HG03095 (cell line): ENCODE measurements around the gene TMIE.
"Not testable (repeated sequence)": the region's sequence is repeated elsewhere in the genome, so short reads cannot be mapped to it uniquely, and the experiment has no call there.

ENCODE experiments used
- ATAC-seq: cut with Tn5 transposase; IDR thresholded peaks from one replicate; pipeline ENCODE4 v1.9.1; 2021; ENCODE audit warnings: moderate library complexity; ENCODE audit not compliant: unreplicated experiment

Gene TMIE

DNA sequence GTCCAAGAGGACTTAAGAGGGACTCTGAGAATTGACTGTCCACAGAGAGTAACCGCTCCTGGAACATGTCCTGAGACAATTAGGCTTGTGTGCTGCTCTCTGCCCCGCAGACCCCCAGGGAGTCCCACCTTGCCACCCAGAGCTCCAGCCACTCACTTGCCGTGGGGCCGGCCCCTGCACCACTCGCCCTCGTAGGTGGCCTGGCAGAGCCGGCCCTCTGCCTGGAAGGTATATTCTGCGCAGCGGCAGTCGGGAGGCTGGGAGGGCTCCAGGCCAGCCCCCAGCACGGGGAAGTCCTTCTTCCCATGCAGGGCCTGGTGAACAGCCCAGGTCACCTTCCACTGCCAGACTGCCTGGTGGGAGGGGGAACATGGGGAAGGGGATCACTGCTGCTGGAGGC lies 18.2 kb upstream of the TMIE start:
- ATAC-seq: no peak

DNA sequence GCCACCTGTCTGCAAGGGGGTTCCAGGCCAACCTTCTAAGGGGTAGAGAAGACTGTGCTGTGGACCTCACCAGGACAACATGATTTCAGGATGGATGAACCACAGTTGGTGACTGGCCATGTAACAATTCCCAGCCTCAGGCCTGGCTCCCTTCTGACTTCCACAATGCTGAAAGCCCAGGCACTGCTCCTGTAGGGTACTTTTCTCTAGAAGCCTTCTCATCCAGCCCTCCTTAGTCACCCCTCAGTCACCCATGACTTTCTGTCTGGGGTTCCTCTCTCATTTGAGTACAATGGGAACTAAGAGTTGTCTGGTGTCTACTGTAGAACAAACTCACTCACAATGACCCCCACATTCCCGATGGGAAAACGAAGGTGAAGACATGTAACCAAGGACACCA lies 16.3 kb upstream of the TMIE start:
- ATAC-seq: no peak

DNA sequence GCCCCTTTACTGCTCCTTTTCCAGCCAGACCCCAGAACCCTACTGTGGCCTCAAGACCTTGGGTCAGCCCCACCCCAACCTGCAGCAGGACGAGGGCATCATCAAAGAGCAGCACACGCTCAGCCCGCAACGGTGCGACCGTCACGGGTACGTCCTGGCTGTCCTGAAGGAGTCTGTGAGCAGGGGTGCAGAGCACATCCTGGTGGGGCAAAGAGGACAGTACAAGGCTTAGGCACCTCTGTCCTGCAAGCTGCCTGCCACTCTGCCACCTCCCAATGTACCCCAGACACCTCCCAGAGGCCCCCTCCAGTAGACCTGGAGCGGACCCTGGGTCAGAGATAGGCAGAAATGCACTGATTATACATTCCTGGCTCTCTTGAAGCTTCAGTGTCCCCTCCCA lies 15.7 kb upstream of the TMIE start:
- ATAC-seq: no peak

DNA sequence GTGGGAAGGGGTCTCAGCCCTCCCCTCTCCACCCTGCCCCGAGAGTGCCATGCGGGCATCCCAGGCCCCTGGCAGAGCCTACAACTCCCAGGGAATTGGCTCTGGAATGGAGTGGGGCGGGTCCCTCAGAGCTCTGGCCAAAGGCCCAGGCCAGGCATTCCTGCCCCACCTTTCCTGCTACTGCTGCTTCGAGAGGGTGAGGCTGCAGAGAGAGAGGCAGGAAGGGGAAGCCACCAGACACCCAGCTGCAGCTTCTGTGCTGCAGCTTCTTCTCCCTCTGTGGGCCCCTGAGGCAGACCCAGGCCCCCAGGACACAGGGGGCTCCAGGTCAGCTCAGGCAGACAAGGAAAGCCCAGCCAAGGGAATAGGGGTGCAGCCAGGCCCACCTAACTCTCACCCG lies 10.4 kb upstream of the TMIE start:
- ATAC-seq: no peak

DNA sequence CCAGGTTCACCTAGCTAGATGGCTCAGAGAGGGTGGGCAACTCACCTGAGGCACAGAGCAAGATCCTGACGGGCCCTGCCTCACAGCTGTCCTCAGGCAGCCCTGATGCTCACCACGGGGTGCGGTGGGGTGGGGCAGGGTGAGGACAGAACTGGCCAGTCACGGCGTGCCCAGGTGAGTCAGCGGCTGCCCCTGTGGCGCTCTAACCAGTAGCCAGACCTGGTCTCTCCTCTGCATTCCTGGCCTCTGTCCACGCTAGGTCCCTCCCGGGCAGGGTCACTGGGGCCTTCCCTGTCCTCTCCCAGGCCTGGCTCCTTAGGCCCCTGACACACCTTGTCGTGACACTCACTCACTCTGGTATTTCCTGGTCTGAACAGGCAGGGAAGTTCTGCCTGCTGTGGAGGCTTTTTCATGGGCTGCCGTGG lies 8.6 kb upstream of the TMIE start:
- ATAC-seq: no peak

DNA sequence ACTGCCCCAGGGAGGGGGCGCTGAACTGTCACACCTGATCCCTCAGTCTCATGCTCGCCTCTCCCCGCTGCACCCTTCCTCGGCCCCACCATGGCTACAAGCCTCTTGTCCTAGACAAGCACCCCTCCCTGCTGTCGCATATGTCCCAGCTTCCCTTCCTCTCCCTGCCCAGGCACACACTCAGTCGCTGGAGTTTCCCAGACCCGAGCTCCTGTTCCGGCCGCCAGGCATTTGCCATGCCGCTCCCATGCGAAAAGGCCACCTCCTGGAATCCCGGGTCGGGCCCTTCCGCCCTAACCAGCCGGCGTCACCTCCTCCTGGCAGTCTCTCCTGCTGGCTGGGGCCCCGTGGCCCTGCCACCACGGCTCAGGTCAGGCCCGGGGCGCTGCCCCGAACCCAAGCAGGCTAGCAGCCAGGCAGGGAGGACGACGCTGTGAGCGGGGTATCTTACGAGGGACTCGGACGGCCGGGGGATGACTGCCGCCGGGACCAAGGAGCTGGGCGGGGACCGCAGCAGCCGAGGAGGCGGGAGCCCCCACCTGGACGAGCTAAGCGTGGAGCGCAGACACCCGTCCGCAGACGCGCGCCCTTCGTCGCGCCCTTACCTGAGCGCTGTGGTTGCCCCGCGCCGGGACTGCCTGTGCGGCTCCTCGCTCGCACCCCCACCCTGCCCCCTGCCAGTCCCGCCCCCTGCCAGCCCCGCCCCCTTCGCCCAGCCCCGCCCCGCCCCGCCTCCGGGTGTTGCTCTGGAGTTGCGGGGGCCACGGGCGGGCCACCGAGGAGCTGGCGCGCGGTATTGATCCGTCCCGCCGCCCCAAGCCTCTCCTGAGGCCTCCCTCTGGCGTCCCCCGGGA lies 7.9 kb upstream of the TMIE start, which contains the start of gene ALS2CL:
Gene ALS2CL (minus strand): TSS at position 642 of the 854 bp plus-strand sequence. CDS start 4,239 bp downstream, outside the sequence.
- ATAC-seq: no peak

DNA sequence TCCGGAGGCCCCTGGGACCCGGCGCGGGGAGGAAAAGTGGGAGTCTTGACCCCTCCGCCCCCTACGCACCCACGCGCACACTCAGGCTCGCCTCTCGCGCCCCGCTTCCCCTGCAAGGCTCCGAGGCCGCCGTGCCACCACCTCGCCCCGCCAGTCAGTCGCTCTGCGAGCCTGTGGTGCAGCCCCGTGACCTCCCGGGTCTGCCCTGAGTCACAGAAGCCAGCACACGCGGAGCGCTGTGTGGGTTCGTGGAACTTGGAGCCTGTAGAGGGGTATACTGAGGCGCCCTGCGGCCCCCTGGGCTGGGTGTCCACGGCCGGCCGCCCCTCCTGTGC lies 7.3 kb upstream of the TMIE start:
- ATAC-seq: no peak

DNA sequence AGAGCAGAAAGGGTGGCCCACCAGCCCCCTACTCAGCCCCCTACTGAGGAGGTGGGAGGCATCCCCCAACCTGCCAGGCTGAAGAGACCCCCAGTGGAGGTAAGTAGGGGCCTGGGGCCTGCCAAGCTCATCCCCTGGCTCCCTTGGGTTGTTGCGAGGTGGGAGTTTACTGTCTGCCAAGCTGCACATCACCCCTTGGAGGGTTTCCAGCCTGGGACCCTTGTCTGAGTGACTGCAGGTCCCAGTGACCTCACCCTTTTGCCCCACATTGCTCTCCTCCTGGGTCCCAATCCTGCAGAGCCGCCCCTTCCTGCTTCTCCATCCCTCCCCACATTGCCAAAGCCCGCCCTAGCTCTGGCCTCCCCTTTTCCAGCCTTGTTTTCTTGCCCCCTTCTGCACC lies 6.7 kb upstream of the TMIE start:
- ATAC-seq: no peak

DNA sequence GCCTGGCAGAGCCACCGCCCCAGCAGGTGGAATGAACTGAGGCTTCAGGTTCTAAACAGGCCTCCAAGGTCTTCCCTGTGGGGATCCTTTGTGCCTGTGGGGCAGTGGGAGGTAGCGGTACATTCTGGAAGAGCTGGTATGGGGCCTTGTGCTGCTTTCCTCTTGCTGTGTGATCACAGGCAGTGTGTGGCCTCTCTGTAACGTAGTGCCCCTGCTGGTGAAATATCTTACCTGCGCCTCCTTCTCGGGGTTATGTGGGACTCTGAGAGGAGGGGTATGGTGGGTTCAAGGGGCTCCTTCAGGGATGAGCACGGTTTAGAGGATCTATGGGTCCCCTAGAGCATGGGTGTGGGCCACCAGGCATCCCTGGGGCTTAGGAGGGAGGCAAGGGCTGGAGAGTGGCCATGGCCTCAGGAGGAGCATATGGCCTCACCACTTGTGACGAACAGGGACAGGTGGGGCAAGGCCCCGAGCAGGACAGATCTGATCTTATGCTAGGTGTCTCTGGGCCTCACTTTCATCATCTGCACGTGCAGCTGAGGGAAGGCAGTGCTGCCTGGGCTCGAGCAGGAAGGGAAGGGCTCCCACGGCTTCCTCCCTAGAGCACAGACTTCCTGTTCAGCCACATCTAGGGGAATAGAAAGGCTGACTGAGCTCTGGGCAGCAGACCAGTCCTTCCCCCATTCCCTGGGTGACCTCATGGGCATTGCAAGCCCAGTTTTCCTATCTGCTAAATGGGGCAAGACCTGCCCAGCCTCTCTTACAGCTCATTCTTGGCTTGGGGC lies 5.8 kb upstream of the TMIE start:
- ATAC-seq: no peak

DNA sequence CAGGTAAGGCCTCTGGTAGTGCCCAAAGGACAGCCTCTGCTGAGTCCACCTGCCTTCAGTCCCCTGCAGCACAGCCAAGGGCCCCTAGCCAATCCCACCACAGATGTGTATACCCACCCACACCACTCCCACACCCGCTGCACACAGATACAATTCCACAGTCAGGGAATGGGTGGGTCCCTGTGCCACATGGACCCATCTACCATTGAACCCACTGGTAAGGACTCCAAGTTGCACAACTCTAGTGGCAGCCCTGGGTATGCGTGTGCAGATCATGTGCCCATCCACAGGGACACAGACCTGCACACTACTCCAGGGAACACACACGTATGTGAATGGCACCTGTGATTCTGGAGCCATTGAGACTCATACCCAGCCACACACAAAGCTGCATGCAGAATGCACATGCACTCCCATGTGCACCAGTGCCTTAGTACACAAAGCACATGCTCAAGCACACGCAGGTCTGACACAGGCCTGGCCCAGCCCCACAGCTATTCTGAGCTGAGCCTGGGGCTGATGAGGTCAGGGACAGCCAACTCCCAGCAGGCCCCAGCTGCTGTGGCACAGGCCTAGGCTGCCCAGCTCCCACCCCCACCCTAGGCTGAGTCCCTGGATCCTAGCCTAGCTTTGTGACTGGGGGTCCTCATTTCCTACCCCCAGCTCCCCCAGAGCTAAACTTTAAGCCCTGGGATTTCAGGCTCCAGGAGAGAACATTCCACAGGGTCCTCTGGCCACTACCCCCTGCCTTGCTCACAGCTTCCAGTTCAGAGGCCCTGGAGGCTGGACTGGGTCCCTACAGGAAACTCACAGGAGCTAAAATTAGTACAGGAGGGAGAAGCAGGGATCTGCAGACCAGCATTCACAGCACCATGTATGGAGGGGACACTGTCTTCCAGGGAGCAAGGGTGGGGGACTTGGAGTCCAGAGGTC lies 5.0 kb upstream of the TMIE start:
- no peak for ATAC-seq

DNA sequence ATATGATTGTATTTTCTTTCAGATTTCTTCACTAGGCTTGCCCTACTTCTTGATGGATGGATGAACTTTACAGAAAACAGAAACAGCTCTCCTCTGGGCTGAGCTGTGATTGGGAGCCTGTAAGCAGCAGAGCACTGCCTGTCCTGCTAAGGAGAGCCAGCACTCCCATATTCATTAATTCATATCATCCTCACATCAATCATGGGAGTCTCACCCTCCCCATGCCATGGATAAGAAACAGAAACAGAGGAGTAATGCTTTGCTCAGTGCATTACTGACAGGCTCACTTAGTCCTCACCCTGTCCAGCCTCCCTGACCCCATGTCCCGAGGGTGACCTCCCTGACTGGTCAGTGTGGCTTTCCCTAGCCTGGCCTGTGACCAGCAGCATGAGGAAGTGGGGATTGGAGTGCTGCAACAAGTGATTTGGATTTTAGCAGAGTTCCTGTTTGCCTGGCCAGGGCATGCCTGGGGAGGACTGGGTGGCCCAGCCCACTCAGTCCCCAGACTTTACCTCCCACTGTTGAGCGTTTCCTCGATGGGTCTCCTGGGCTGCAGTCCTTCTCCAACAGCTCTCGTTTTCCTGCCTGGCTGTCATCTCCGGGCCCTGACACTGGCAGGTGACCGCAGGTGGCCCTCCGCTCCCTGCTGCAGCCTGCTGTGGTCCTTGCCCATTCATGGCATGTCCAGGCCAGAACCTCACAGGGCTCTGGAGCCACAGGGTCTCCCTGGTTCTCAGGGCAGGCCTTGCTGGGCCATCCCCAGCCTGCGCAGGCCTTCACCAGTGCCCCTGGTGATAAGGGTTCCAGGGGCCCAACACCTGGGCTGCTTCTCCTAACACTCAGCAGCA lies 1.3 kb upstream of the TMIE start:
- no peak for ATAC-seq

DNA sequence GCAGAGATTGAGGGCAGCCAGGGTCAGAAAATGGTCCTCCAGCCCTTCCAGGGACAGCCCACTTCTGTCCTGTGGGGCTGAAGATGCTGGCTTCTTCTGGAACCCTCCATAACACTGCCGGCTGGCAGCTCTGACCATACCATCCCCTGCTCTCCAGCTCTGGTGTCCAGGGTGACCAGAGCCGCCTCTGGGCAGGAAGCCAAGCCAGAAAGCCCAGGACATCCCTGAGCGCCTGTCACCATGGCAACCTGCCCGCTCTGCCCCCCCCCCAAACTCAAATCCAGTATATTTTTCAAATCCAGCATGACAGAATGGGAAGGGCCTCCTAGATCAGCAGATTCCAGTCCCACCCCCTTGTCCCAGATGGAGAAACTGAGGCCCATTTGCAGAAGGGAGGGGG lies 420 bp upstream of the TMIE start:
- no peak for ATAC-seq

DNA sequence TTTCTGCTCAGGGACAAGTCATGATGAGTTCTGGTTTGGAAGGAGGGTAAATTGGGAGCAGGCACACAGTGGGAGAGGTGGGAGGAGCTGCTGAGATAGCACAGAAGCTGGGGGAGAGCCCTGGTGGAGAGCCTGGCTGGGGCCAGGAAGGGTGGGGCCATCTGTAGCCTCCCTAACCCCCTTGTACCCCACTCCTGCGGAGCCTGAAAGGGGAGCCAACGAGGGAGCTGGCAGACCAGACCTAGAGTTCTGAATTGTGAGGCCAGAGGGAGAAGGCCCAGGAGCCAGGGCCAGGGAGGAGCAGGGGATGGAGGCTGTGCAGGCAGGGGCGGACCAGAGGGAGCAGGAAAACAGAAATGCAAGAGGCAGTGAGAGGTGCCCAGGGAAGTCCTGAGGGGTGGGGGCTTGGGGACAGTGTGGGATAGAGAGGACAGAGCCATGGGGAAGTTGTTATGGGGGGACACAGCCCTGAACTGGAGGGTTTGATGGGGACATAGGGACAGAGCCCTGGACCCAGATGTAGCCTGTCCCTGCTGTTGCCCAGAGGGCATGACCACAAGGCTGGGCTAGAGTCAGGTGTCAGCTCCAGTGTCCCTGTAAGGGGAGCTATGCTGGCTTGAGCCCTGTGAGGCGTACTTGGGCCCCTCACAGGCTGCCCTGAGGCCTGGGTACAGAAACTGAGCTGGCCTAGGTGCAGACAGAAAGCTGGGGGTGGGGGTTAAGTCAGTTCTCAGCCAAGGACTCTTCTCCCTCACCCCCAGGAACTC lies 1.2 kb downstream of the TMIE start:
- ATAC-seq: no peak

DNA sequence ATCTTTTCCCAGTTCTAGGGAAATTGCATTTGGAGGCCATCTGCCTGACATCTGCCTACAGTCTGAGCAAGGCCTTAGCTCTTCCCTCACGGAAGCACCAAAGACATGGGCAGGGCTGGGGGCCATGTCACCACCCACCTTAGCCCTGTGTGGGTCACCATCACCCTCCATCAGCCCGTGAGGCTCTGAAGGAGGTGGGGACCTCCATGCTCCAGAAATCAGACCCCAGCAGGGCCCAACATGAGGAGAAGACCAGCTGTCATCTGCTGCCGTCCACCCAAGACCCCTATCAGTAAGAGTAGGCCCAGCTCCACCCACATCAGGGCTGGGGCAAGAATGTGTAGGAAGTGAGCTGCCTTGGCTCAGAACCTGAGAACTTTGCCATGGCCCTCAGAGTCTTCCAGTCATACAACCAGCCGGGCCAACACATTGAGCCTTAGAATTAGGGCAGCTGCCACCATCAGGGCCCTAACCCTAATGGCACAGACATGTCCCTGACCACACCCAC lies 1.9 kb downstream of the TMIE start:
- no peak for ATAC-seq

DNA sequence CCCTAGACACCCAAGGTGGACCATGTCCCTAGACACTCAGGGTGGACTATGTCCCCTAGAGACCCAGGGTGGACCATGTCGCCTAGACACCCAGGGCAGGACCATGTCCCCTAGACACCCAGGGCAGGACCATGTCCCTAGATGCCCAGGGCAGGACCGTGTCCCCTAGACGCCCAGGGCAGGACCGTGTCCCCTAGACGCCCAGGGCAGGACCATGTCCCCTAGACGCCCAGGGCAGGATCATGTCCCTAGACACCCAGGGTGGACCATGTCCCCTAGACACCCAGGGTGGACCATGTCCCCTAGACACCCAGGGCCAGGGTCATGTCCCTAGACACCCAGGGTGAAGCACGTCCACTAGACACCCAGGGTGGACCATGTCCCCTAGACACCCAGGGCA lies 3.2 kb downstream of the TMIE start:
- ATAC-seq: not testable (repeated sequence)

DNA sequence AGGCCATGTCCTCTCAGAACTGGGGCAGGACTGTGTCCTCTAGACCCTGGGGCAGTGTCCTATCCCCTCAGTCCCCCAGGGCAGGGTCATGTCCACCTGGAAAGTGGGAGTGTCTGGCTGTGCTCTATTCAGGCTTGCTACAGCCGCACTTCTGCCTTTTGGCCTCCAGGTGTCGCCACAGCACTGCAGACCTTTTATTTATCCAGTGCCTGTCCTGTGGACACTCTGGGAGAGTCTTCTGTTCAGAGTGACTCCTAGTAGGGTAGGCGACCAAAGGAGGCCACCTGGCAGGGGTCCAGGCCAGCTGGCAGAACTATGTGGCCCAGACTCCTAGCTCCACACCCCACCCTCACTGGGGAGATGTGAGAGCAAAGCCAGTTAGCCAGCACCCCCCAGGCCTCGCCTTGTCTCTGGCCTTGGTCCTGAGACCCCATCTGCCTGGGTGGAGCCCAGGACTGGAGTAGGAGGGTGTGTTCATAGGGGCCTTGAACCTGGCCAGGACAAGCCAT lies 3.9 kb downstream of the TMIE start:
- ATAC-seq: no peak

DNA sequence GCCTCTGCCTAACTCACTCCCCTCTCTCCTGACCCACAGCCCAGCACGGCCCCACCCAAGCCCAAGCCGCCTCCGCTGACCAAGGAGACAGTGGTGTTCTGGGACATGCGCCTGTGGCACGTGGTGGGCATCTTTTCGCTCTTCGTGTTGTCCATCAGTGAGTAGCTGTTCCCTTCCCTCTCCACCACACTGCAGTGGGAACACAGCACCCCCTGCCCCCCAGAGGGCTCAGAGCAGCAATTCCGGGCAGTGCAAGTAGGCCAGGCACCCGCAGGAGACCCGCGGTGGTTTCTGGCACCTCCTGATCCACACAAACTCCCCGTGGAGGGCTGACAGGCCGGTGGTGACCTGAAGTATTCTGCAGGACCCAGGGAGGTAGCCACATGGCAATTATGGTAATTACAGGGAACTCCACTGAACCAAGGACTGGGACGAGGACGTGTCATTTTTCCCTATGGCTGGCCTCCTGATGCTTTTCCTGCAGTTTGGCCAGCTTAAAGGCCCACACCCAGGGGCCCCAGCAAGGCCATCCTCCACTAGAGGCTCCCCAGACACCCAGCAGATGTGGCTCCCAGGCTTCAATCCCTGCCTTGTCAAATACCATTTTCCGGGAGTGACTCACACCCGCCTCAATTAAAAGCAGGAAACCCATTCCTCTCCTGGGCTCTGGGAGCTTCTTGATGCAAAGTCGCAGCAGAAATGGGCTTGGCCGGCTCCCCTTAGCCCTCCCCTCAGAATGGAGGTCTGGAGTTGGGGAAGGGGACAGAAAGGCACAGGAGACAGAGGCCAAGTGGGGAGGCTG lies 4.8 kb downstream of the TMIE start:
- ATAC-seq: no peak
